HG03108 (cell line): ENCODE data around the gene CST1.
"Not testable (repeated sequence)": the region's sequence is repeated elsewhere in the genome, so short reads cannot be mapped to it uniquely, and the experiment has no call there.

ENCODE experiments used
- ATAC-seq: cut with Tn5 transposase; IDR thresholded peaks from one replicate; pipeline ENCODE4 v1.9.1; 2021; ENCODE audit warnings: moderate library complexity; ENCODE audit not compliant: unreplicated experiment

CST1 gene

GRCh38 chr20:23756792-23757191 is 6.1 kb upstream of the CST1 start:
- ATAC-seq: not testable (repeated sequence)

DNA sequence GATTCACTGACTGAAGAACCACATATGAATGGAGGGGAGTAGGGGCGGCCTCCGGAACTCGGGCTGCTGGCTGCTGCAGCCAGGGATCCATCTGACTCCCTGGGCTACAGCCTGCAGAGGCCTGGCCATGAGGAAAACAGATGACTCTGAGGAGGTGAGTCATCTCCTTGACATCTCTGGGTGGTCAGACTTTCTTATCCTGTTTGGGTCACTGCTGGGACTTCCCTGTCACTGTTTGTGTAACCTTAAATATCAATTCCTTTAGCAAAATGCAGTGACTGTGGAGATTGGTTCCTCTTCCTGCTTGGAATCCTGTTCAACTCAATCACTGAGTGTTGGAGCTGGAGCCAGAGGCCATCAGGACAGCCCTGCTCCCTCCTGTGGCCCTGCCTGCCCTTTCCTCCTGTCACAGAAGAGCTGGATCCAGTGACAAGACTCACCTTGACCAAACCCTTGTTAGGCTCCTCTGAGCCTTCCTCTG is 4.4 kb upstream of the CST1 start:
- ATAC-seq: not testable (repeated sequence)

DNA sequence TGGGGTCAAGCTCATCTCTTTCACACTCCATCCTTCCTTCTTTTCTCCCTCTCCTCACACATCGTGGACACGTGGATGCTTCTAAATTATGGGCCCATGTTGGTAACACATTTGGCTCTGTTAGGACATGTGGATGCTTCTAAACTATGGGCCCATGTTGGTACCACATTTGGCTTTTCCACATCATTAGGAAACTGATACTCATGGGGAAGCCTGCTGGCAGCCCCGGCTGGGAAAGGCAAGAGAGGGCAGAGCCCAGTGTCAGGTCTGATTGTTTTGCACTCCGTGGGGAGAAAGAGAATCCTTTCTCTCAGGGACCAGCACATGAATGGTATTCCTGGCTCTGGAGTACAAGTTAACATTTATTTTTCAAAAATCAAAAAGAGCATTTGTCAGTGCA is 4.0 kb upstream of the CST1 start:
- no peak for ATAC-seq

DNA sequence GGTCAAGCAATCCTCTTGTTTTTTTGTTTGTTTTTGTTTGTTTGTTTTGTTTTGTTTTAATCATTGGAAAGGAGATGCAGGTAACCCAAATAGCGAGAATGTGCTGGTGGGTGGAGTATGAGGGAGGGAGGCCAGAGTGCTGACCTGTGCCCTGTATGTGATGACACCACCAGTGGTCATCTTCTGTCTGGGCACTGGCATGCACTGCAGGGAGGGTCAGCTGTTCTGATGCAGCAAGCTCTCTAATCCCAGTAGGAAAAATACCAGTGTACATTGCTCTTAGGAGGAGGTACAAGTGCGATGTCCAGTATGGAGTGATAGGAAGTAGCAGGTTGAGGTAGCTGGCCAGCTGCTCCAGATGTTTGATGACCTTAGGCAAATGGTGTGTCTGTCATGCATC is 2.9 kb upstream of the CST1 start:
- no peak for ATAC-seq

DNA sequence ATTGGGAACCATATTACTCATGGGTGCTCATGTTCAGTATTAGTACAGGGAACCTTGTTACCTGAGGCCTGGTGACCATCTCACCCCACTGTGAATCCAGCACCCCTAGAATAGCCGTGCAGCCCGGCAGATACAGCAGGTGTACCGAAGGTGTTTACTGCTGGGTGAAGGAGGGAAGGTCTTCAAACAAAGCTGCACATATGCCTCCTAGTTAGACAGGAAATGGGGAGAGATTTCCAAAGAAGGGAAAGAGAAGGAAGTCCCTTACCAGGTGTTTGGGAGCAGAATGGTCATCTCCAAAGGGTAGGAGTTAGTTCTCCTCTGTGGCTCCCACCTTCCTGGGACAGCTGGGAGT is 2.4 kb upstream of the CST1 start:
- no peak for ATAC-seq

GRCh38 chr20:23752481-23753193 is 1.9 kb upstream of the CST1 start:
- no peak for ATAC-seq

DNA sequence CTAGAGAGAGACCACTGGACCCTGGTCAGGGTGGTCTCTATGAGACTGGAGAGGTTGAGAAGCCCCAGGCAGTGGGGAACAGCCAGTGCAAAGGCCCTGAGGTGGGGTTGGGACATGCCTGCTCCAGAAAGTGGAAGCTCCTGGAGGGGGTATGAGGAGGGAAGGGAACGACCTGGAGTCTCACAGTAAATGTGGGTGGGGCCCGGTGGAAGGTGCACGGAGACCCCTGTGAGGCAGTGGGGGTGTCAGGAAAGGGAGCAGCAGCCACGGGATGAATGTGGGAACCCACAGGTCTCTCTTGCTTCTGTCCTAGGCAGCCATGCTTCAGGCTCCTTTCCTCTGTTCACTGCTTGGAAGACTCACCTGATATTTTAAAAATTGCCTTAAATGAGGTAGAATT is 1.3 kb upstream of the CST1 start:
- ATAC-seq: no peak

DNA sequence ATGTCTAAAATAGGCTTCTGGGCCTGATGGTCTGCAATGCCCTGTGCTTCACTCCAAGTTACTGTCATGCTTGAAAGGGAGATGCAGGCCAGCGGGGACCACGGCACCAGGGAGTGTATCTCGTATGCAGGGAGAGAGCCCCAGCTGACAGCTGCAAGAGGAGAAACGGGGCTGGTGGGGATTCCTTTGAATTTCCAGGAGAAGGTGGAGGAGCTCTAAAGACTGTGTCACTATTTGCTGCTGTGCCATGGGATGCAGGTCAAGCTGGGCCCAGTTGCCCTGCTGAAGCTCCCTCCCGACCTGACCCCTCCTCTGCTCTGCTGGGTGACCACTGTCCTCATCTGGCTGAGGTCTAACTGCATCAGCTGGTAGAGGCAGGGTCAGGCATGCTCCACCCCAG is 989 bp downstream of the CST1 start:
- ATAC-seq: no peak

- not testable (repeated sequence) for ATAC-seq
Measured at GRCh38 chr20:23748975-23749374, 1.8 kb downstream of the CST1 start.

DNA sequence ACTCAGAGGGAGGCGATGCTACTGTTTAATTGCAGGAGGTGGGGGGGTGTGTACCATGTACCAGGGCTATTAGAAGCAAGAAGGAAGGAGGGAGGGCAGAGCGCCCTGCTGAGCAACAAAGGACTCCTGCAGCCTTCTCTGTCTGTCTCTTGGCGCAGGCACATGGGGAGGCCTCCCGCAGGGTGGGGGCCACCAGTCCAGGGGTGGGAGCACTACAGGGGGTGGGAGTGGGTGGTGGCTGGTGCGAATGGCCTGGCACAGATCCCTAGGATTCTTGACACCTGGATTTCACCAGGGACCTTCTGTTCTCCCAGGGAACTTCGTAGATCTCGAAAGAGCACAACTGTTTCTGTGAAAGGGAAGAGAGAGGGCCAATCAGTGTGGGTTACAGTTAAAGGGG is 3.2 kb downstream of the CST1 start:
- not testable (repeated sequence) for ATAC-seq

- ATAC-seq: not testable (repeated sequence)
Measured at GRCh38 chr20:23747092-23747491, 3.6 kb downstream of the CST1 start.

DNA sequence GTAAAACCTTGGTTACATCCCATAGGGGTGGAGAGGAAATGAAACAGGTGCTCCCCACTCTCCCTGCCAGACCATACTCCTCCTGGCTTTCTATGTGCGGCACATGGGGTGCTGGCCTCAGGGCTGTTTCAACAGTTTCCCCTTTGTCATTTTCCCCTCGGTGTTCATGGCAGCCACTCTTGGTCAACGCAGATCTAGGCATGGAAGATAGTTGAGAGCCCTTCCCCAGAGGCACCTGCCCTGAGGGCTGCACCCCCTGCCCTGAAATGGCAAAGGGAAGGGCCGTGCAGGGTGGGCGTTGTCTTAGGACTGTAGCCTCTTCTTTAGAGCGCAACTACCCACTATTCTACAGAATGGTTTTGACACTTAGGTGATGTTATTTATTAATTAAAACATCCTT is 4.4 kb downstream of the CST1 start:
- no peak for ATAC-seq

GRCh38 chr20:23745247-23745646 is 5.5 kb downstream of the CST1 start:
- ATAC-seq: no peak

DNA sequence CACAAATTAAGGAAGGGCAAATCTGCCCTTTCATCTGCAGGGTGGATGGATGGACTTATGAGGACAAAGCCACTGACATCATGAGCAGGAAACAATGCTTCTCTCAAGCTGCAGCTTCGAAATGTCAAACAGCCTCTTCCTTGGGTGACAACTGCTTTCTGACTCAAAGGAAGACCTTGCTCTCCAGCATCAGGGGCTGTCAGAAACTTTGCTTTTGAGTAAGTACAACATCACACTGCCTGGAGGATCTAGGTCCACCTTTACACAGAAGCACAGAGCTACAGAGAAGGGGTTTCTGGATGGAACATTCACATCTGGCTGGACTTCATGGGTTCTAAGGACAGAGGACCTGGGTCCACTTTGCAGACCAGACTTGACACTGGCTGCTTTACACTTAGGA is 5.9 kb downstream of the CST1 start:
- ATAC-seq: no peak

DNA sequence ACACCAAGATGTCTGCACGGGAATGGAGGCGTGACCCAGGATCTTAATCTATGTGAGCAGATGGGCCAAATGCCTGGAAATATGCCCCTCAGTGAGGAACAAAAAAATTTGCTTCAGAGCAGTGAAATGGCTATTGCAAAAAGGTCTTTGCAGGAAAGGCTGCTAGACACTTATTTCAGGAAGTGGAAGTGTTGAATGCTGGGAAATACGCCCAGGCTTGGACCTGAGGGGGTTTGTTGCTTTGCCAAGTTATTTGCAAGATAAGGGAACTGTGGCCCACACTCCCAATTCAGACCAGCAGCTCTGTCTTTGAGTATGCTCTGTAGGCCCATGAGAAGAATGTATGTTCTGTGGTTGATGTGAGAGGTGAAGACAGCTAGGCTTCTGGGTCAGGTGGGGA is 15.3 kb downstream of the CST1 start:
- ATAC-seq: not testable (repeated sequence)

GRCh38 chr20:23734949-23735348 is 15.8 kb downstream of the CST1 start:
- ATAC-seq: not testable (repeated sequence)

GRCh38 chr20:23734440-23734839 is 16.3 kb downstream of the CST1 start:
- ATAC-seq: not testable (repeated sequence)

DNA sequence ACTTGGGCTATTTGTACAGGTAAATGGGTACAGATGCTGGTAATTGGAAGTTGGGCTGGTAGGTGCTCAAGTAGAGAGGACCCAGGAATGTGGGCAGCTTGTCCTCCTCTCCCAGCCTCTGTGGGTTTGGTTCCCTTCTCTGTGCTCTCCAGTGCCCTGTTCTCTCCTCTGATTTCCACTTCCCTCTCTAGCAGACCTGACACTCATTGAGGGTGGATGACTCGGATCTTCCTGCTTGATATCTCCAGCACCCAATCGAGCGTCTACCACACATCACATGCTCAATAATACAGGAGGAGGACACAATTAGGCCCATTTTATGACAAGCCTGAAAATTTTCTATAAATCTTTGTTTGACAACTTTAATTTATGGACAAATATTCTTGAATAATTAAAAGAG is 23.7 kb downstream of the CST1 start:
- ATAC-seq: no peak

DNA sequence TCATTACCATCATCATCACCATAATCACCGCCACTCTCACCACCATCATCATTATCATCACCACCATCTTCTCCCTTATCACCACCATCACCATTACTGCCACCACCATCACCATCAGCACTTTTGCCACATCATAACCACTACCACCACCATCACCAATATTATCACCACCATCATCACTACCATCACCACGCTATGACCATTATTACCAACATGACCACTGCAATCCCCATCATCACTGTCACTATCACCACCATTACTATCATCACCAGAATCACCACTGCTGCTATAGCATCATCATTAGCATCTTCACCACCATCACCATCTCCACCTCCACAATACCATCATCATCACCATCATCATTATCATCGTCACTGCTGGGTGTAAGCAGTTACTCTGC is 25.6 kb downstream of the CST1 start:
- ATAC-seq: no peak

DNA sequence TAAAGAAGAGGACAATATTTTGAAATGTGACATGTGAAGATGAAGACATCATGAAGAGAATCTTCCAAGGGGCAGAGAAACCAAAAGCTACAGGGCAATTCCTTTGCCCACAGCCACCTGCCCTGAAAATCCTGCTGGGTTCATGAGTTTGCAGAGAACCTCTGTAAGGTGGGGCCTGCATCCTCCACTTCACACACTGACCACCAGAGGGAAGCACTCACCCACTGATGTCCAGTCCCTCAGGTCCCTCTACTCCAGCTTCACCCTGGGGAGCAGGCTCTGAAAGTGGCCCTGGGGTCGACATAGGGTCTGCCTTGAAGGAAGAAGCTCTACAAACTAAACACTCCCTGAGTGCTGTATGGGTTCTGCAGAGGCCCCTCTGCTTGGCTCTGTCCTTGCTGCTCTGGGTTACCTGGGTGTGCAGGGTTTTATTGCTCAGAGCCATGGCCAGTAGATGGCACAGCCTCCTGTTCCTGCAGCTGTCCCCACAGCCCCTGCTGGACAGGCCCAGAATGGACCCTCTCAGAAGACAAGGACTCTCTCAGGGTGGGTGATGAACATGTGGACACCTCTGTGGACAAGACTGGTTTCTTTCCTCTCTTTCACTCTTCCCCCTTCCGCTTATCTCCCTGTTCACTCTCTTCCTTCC is 27.0 kb downstream of the CST1 start:
- not testable (repeated sequence) for ATAC-seq

DNA sequence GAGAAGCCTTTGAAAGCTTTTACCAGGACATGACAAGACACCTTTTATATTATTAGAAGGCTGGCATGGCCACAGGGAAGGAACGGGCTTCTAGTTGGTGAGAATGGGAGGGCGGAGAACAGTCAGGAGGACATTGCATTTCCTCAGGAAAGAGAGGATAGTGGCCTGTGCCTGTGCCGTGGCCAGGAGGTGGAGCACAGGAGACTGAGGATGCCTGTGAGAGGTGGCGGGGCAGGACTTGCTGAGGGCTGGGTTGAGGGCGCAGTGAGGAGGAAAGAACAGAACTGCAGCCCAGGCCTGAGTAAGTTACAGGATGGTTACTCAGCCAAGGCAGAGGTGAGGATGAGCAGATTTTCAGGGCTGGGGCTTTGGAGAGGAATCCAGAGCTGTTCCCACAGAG is 27.9 kb downstream of the CST1 start:
- ATAC-seq: not testable (repeated sequence)

- no peak for ATAC-seq
Measured at GRCh38 chr20:23721962-23722361, 28.8 kb downstream of the CST1 start.

GRCh38 chr20:23719351-23719750 is 31.4 kb downstream of the CST1 start:
- ATAC-seq: not testable (repeated sequence)
